Measurements from ENCODE around the gene SRPK1. TPM values are rescaled to one million over a fixed set of nuclear protein-coding genes. Genes with fewer than 3 reads are reported as not detected.

Gene SRPK1
- total and polyA plus RNA-seq, 2 of the 13 experiments (the other 11 are each of a cell fraction or from before 2014, with no cell fraction given): 56.4 to 142 TPM

- no peak for TF ChIP-seq ZNF646 (CRISPR knock-in tag; IDR thresholded peaks at IDR 0.05)
Measured at GRCh38 chr6:35907750-35908149, 13.1 kb downstream of the SRPK1 start (continued).

DNA sequence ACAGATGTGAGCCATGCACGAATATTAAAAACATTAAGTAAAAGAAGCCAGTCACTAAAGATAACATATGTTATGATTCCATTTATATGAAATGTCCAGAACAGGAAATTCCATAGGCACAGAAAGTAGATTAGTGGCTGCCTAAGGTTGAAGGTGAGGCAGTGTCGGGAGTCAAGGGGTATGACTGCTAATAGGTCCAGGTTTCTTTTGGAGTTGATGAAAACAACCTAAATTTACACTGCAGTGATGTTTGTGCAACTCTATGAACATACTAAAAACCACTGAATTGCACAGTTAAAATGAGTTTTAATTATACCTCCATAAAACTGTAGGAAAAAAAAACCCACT, 14.4 kb downstream of the SRPK1 start:
- in situ Hi-C loops (cut with HindIII; ENCODE audit: extremely low pct_ligation_motif_present, low pct_unique_long_range_greater_than_20kb) (no loop called here), intact Hi-C loops (cut with micrococcal nuclease; ENCODE audit: unreplicated experiment) (no loop called here)
- no peak overlapping the region for H3K4me2 ChIP-seq (ENCODE audit: low read depth, low read length)
- no peak for FAIRE-seq
- H3K79me2 ChIP-seq (ENCODE audit: insufficient read depth, low read length): peaks cover 95% of the 10 kb centered on the region
- H3K27me3 ChIP-seq (ENCODE audit: control insufficient read depth in 1 of 2, insufficient read depth in 2 of 2, low read length in 2 of 2): no peaks in the 10 kb centered on the region
- H3K27ac ChIP-seq (ENCODE audit: extremely low read length, insufficient read depth, low read length): no peak overlapping the region
- no peak for DNase-seq (ENCODE audit: low spot score)
- no peak for TF ChIP-seq GATAD2A (CRISPR knock-in tag; IDR thresholded peaks at IDR 0.05)
- no peak for TF ChIP-seq SRSF9 (IDR thresholded peaks at IDR 0.05; ENCODE audit: borderline replicate concordance, insufficient read depth, low read depth, low read length, poor library complexity, severe bottlenecking)
- peaks cover 29% of the 10 kb centered on the region for H3K9me3 ChIP-seq (ENCODE audit: low read length)
- H3K36me3 ChIP-seq (replicated peaks in 1 of 2; ENCODE audit: control insufficient read depth in 1 of 2, insufficient read depth in 2 of 2, low read length in 2 of 2): peaks cover 21 to 71% of the 10 kb centered on the region in 2 experiments
- peaks cover 10% of the 10 kb centered on the region for H3K4me1 ChIP-seq (ENCODE audit: insufficient read depth, low read length)
- ATAC-seq: no peak
- ChIA-PET CTCF (ENCODE audit: low intra/inter-chr PET ratio, low total read pairs) (no interaction called here), POLR2A (no interaction called here)
- no TSS peak for BruUV-seq (replicated peaks)
- 97% methylated on average over 2 of the region's 2 CpGs for WGBS (ENCODE audit: low lambda C conversion rate)
- H4K20me1 ChIP-seq (ENCODE audit: insufficient read depth, low read length): peaks cover 15% of the 10 kb centered on the region
- H3K4me3 ChIP-seq (replicated peaks in 1 of 3; ENCODE audit: insufficient read depth in 1 of 3, low read depth in 2 of 3, low read length in 3 of 3): no peak overlapping the region
- no peak overlapping the region for H2AFZ ChIP-seq (ENCODE audit: low read length)
- no peak overlapping the region for H3K9ac ChIP-seq (ENCODE audit: insufficient read depth, low read depth, low read length)

Measured in HepG2 (cell line).